ENCODE data around the gene CFAP20DC. TPM values are rescaled to one million over a fixed set of nuclear protein-coding genes. Genes with fewer than 3 reads are reported as not detected.
"Not testable (repeated sequence)": the region's sequence is repeated elsewhere in the genome, so short reads cannot be mapped to it uniquely, and the experiment has no call there.

Gene CFAP20DC
- total RNA-seq, 1 donor from 2014 or later = 0.98 TPM

DNA sequence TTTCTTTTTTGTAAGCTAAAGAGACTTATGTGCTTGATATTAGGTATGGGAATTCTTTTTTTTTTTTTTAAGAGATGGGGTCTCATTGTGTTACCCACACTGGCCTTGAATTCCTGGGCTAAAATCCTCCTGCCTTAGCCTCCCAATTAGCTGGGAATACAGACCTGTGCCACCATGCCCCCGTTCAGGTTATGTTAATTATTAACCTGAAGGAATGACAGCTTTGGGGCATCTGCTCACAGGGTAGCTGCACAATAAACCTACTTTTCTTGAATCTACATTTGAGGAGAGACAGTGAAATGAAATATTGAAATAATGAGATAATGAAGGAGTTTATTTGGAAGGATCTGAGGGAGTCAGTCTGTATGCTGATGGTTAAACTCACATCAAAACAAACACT, 225.0 kb downstream of the CFAP20DC start:
- no peaks in the 10 kb centered on the region for H3K36me3 Mint-ChIP-seq (ENCODE audit: low read depth)
- H3K27ac Mint-ChIP-seq = no peak overlapping the region
- H3K9me3 Mint-ChIP-seq = no peaks in the 10 kb centered on the region
- no peak for DNase-seq
- intact Hi-C loops (cut with micrococcal nuclease) = loop anchor here (1.0 kb wide), 1 partner anchor 228 kb away; no protein-coding TSS in a partner anchor
- no peaks in the 10 kb centered on the region for H3K4me1 Mint-ChIP-seq
- no peaks in the 10 kb centered on the region for H3K27me3 Mint-ChIP-seq
- H3K4me3 Mint-ChIP-seq = no peak overlapping the region

DNA sequence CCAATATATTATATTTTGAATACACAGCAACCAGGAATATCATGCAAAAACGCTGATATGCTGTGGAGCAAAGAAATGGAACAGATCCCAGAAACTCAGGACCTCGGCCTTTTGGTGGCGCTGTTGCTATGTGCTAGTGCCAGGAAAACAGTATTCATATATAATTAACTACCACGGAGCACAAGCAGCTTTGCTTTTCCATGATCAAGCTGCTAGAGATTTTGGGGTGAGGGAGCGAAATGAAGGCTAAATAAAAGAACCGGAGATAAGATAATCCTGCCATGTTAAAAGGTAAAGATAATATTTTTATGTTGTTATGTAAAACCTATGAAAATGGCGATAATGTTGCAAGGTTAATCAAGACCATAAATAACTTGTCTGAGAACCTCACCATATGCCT, 225.5 kb downstream of the CFAP20DC start:
- peak; percentile 69 for DNase-seq
- H3K27ac Mint-ChIP-seq = no peak overlapping the region
- H3K4me1 Mint-ChIP-seq = no peaks in the 10 kb centered on the region
- H3K36me3 Mint-ChIP-seq (ENCODE audit: low read depth) = no peaks in the 10 kb centered on the region
- intact Hi-C loops (cut with micrococcal nuclease) = loop anchor here (1.0 kb wide), 1 partner anchor 228 kb away; no protein-coding TSS in a partner anchor
- H3K9me3 Mint-ChIP-seq = no peaks in the 10 kb centered on the region
- no peak overlapping the region for H3K4me3 Mint-ChIP-seq
- H3K27me3 Mint-ChIP-seq = no peaks in the 10 kb centered on the region

DNA sequence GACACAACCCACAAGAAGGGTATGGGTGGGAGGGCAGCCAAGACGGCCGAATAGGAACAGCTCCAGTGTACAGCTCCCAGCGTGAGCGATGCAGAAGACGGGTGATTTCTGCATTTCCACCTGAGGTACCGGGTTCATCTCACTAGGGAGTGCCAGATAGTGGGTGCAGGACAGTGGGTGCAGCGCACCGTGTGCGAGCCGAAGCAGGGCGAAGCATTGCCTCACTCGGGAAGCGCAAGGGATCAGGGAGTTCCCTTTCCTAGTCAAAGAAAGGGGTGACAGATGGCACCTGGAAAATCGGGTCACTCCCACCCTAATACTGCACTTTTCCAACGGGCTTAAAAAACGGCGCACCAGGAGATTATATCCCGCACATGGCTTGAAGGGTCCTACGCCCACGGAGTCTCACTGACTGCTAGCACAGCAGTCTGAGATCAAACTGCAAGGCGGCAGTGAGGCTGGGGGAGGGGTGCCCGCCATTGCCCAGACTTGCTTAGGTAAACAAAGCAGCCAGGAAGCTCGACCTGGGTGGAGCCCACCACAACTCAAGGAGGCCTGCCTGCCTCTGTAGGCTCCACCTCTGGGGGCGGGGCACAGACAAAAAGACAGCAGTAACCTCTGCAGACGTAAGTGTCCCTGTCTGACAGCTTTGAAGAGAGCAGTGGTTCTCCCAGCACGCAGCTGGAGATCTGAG, 243.1 kb downstream of the CFAP20DC start:
- H3K4me1 Mint-ChIP-seq; intact Hi-C loops (cut with micrococcal nuclease); H3K36me3 Mint-ChIP-seq (ENCODE audit: low read depth): not testable (repeated sequence)

DNA sequence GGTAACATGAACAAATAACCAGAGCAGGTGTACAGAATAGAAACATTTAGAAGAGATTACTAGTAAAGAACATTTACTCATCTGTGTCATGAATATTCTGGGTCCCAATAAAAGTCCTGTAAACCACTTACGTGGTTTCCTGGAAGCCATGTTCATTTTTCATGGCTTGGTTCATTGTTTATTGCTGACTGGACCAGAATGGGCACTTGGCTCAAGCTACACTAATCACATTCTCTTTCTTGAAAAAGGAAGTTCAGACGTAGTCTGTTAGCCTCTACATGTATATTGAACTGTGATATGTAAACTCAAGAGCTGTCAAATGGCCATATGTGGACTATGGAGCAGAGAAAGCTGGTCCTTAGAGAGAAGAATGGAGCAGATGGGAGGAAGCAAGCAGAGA, 244.9 kb downstream of the CFAP20DC start:
- H3K27ac Mint-ChIP-seq = no peak overlapping the region
- peaks cover 2% of the 10 kb centered on the region for H3K27me3 Mint-ChIP-seq
- H3K9me3 Mint-ChIP-seq = no peaks in the 10 kb centered on the region
- no peak for DNase-seq
- no peak overlapping the region for H3K4me3 Mint-ChIP-seq
- H3K36me3 Mint-ChIP-seq (ENCODE audit: low read depth) = no peaks in the 10 kb centered on the region
- intact Hi-C loops (cut with micrococcal nuclease) = no loop called here
- H3K4me1 Mint-ChIP-seq = no peaks in the 10 kb centered on the region

More for the DNA sequence above, 243.1 kb downstream of the CFAP20DC start:
- not testable (repeated sequence) for H3K27ac Mint-ChIP-seq, H3K4me3 Mint-ChIP-seq, H3K9me3 Mint-ChIP-seq, DNase-seq, H3K27me3 Mint-ChIP-seq

DNA sequence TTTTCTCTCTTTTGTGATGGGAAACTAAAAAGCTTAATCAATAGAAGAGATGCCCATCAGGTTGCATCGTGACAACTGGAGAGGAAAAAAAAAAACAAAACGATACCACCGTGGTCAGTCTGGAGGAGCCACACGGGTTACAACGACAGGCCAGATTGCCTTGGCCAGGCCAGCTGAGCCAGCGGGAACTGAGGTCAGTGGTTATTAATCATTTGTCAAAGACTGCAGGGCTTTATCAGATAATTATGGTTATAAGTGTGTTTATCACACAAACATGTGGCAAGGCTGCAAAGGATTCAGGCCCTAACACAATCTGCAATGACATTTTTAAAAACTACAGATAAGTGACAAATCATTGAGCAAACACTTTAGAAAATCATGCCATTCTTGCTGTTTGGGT, 248.3 kb downstream of the CFAP20DC start:
- intact Hi-C loops (cut with micrococcal nuclease) = no loop called here
- Mint-ChIP-seq H3K4me1 (no peaks in the 10 kb centered on the region), H3K36me3 (ENCODE audit: low read depth) (no peaks in the 10 kb centered on the region), H3K27me3 (peaks cover 2% of the 10 kb centered on the region), H3K9me3 (no peaks in the 10 kb centered on the region), H3K4me3 (no peak overlapping the region), H3K27ac (no peak overlapping the region)
- no peak for DNase-seq

DNA sequence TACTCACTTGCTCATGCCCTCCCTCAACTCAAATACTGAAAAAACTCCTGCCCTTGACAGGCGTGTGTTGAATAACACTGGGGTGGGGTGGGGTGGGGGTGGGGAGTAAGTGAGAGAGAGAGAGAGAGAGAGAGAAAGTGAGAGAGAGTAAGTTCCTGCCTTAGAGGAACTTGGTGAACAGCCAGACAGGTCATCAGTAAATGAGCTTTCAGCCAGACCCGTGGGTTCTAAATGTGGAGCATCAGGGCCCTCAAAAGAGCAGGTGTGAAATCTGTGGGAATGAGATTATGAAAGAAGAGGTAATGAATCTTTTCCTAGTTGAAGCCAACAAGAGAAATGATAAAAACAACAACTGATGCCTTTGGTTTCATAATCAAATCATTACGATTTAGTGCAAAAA, 248.9 kb downstream of the CFAP20DC start:
- intact Hi-C loops (cut with micrococcal nuclease) = no loop called here

DNA sequence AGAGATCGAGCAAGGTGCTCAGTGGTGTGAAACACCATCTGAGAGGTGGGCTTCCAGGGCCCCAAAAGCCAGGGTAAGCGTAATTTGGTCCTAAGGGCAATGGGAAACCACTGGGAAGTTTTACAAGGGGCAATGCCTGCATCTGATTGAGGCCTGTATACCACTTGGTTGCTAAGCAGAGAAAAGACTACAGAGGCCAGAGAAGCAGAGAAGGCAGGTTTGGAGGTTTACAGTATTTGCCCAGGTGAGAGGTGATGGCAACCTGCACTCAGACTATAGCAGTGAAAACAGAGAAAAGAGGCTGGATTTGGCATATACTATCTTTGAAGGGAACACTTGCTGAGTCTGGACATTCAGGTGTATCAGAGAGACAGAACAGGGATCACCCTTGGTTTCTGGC, 249.8 kb downstream of the CFAP20DC start:
- Mint-ChIP-seq H3K4me3 (no peak overlapping the region), H3K27ac (no peak overlapping the region), H3K36me3 (ENCODE audit: low read depth) (no peaks in the 10 kb centered on the region), H3K27me3 (peaks cover 2% of the 10 kb centered on the region), H3K9me3 (no peaks in the 10 kb centered on the region), H3K4me1 (no peaks in the 10 kb centered on the region)
- DNase-seq = no peak
- intact Hi-C loops (cut with micrococcal nuclease) = no loop called here

More for the DNA sequence above, 248.9 kb downstream of the CFAP20DC start:
- DNase-seq = no peak
- Mint-ChIP-seq H3K27me3 (peaks cover 2% of the 10 kb centered on the region), H3K36me3 (ENCODE audit: low read depth) (no peaks in the 10 kb centered on the region), H3K9me3 (no peaks in the 10 kb centered on the region), H3K4me1 (no peaks in the 10 kb centered on the region), H3K4me3 (no peak overlapping the region), H3K27ac (no peak overlapping the region)

DNA sequence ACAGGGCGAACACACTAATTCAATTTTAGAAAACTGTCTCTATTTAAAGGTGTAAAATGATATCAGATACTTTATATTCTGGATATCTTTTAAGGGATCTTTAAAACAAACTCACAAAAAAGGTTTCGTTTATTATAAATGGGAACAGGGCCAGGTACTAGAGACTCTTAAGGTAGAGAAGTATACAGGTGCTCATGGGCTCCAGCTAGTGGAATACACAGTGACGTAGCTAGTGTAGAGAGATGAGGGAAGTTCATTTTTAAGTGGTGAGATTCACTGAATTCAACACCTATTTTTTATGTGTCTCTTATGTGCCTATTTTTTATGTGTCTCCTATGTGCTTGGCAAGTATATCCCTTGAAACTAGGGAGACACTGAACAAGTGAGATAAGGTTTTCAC, 250.6 kb downstream of the CFAP20DC start:
- Mint-ChIP-seq H3K27me3 (peaks cover 2% of the 10 kb centered on the region), H3K27ac (no peak overlapping the region), H3K4me1 (no peaks in the 10 kb centered on the region), H3K9me3 (no peaks in the 10 kb centered on the region), H3K4me3 (no peak overlapping the region), H3K36me3 (ENCODE audit: low read depth) (no peaks in the 10 kb centered on the region)
- DNase-seq = no peak
- intact Hi-C loops (cut with micrococcal nuclease) = no loop called here

DNA sequence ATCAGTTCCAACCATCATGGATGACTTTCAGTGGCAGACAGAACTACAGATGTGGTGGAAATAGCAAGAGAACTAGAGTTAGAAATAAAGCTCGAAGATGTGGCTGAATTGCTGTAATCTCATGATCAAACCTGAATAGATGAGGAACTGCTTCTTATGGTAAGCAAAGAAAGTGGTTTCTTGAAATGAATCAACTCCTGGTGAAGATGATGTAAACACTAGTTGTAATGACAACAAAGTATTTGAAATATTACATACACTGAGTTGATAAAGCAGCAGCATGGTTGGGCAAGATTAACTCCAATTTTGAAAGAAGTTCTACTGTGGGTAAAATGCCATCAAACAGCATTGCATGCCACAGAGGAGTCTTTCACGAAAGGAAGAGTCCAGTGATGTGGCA, 251.5 kb downstream of the CFAP20DC start:
- no peak overlapping the region for H3K4me3 Mint-ChIP-seq
- H3K27me3 Mint-ChIP-seq = peaks cover 2% of the 10 kb centered on the region
- no peaks in the 10 kb centered on the region for H3K4me1 Mint-ChIP-seq
- no peak for DNase-seq
- no peak overlapping the region for H3K27ac Mint-ChIP-seq
- intact Hi-C loops (cut with micrococcal nuclease) = no loop called here
- H3K36me3 Mint-ChIP-seq (ENCODE audit: low read depth) = no peaks in the 10 kb centered on the region
- H3K9me3 Mint-ChIP-seq = no peaks in the 10 kb centered on the region

DNA sequence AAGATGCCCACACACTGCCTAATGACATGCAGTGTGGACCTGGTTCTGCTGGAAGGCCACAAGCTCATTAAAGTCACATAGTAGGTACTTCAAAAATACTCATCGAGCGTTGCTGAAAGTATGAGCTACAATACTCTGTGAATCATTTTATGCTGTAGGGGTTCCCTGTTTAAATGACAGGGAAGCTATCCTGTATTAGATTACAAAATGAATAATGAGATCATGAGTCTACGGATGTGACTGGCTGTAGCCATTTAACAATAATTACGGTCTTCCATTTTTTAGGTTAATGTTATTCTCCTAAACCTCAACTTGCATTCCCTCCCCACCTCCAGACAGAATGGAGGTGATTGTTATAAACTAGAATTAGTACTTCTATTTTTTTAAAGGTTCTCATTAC, 255.1 kb downstream of the CFAP20DC start:
- intact Hi-C loops (cut with micrococcal nuclease) = no loop called here
- no peak for DNase-seq
- no peaks in the 10 kb centered on the region for H3K4me1 Mint-ChIP-seq
- no peaks in the 10 kb centered on the region for H3K27me3 Mint-ChIP-seq
- no peak overlapping the region for H3K4me3 Mint-ChIP-seq
- no peaks in the 10 kb centered on the region for H3K36me3 Mint-ChIP-seq (ENCODE audit: low read depth)
- H3K27ac Mint-ChIP-seq = no peak overlapping the region
- no peaks in the 10 kb centered on the region for H3K9me3 Mint-ChIP-seq

DNA sequence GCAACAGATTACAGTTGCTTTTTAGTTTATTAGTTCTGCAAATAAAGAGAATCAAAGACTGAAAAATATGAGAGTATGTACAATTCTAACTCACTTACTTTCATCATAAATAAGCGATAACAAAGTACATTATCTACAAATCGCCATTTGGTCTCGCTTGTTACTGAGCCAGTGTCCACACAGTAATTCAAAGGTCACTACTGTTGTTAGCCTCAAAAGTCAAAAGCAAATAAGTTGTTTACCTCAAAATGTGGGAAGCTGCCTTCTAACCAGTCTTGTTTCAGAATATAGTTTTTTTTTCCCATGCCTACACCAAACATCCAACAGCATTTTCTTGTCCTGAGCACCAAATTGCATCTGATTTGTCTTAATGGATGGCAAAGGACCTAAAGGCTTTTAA, 255.9 kb downstream of the CFAP20DC start:
- Mint-ChIP-seq H3K4me3 (no peak overlapping the region), H3K9me3 (no peaks in the 10 kb centered on the region), H3K27me3 (no peaks in the 10 kb centered on the region), H3K27ac (no peak overlapping the region), H3K4me1 (no peaks in the 10 kb centered on the region), H3K36me3 (ENCODE audit: low read depth) (no peaks in the 10 kb centered on the region)
- no peak for DNase-seq
- intact Hi-C loops (cut with micrococcal nuclease) = no loop called here

DNA sequence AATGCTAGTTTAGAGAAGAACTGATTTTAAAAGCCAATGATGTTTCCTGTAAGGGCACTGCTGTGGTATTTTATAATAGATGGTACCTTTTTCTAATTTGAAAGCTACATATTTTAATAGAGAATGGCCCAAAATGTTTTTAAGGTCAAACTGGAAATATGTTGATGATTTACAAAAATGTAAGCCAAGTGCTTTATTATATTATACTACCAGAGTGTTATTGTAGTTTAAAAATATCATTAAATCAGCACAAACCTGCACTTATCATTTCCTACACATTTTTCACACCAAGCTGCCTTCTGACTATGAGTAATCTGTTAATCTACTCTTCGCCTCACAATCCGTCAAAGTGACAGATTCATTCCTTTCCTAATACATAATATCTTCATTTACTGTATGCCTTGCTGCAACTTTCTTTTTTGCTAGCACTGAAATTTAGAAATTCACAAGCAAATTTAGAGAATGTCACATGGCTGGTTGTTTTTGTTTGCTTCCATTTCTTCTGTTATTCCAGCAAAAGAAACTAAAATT, 256.8 kb downstream of the CFAP20DC start:
- Mint-ChIP-seq H3K9me3 (no peaks in the 10 kb centered on the region), H3K36me3 (ENCODE audit: low read depth) (no peaks in the 10 kb centered on the region), H3K27ac (no peak overlapping the region), H3K4me1 (no peaks in the 10 kb centered on the region), H3K27me3 (no peaks in the 10 kb centered on the region), H3K4me3 (no peak overlapping the region)
- no peak for DNase-seq
- intact Hi-C loops (cut with micrococcal nuclease) = no loop called here

DNA sequence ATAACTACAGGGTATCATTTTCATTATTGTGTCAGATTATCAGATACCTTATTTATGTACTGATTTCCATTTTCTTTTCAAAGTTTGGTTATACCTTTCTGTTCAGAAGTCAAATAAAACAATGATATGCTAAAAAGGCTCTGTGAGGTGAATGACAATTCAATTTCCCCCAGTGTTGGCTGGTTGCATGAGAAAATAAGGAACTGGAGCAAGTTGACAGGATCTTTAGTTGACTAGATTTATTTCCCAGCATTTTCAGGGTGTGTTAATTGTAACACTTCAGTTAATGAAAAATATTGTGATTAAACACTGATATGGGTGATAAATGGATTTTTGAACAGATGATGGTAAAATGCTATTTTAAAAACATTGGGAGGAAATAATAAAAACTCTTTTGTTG, 260.4 kb downstream of the CFAP20DC start:
- no peak for DNase-seq
- intact Hi-C loops (cut with micrococcal nuclease) = no loop called here
- no peaks in the 10 kb centered on the region for H3K36me3 Mint-ChIP-seq (ENCODE audit: low read depth)
- H3K27ac Mint-ChIP-seq = no peak overlapping the region
- H3K9me3 Mint-ChIP-seq = no peaks in the 10 kb centered on the region
- no peaks in the 10 kb centered on the region for H3K4me1 Mint-ChIP-seq
- H3K4me3 Mint-ChIP-seq = no peak overlapping the region
- no peaks in the 10 kb centered on the region for H3K27me3 Mint-ChIP-seq

DNA sequence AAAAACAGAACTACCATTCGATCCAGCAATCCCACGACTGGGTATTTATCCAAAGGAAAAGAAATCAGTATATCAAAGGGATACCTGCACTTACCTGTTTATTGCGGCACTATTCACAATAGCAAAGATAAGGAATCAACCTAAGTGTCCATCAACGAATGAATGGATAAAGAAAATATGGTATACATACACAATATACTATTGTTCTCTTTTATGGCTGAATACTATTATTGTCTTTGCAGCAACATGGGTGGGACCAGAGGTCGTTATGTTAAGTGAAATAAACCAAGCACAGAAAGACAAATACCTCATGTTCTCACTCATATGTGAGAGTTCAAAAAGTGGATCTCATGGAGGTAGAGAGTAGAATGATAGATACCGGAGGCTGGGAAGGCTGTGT, 264.9 kb downstream of the CFAP20DC start:
- no peak for DNase-seq
- H3K9me3 Mint-ChIP-seq = peaks cover 6% of the 10 kb centered on the region
- intact Hi-C loops (cut with micrococcal nuclease) = no loop called here
- no peaks in the 10 kb centered on the region for H3K36me3 Mint-ChIP-seq (ENCODE audit: low read depth)
- no peaks in the 10 kb centered on the region for H3K4me1 Mint-ChIP-seq
- no peaks in the 10 kb centered on the region for H3K27me3 Mint-ChIP-seq
- no peak overlapping the region for H3K4me3 Mint-ChIP-seq
- no peak overlapping the region for H3K27ac Mint-ChIP-seq

DNA sequence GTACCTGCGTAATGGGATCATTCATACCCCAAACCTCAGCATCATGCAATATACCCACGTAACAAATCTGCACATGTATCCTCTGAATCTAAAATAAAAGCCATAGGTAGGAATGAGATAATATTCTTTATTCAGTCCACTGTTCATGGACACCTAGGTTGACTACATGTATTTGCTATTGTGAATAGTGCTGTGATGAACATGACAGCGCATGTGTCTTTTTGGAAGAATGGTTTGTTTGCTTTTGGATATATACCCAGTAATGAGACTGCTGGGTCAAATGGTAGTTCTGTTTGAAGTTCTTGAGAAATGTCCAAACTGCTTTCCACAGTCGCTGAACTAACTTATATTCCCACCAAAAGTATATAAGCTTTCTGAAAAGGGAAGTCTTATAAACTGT, 265.4 kb downstream of the CFAP20DC start:
- Mint-ChIP-seq H3K9me3 (peaks cover 9% of the 10 kb centered on the region), H3K27me3 (no peaks in the 10 kb centered on the region), H3K27ac (no peak overlapping the region), H3K4me1 (no peaks in the 10 kb centered on the region), H3K36me3 (ENCODE audit: low read depth) (no peaks in the 10 kb centered on the region), H3K4me3 (no peak overlapping the region)
- intact Hi-C loops (cut with micrococcal nuclease) = no loop called here
- no peak for DNase-seq

All from activated CD4-positive, alpha-beta T cell treated with anti-CD3 and anti-CD28 coated beads, Interleukin-2, amount 10 ng/mL, durations not matched to agents 24 days and 14 days (primary cell).